Ishikawa (cell line): ENCODE data around the gene COX7C.

Experiments
- CEBPB ChIP-seq: IDR thresholded peaks from 2 replicates; pipeline ENCODE4 v1.6.1; 2012
- CREB1 ChIP-seq: IDR thresholded peaks from 2 replicates; pipeline ENCODE4 v1.6.1; 2012; ENCODE audit warnings: low read depth
- EGR1 ChIP-seq: IDR thresholded peaks from 2 replicates; pipeline ENCODE4 v1.6.1; 2012
- EP300 ChIP-seq: IDR thresholded peaks from 2 replicates; pipeline ENCODE4 v1.6.1; 2012; ENCODE audit warnings: borderline replicate concordance
- FOXM1 ChIP-seq: IDR thresholded peaks from 2 replicates; pipeline ENCODE4 v1.6.1; 2012; ENCODE audit warnings: low read depth, borderline replicate concordance
- NFIC ChIP-seq: IDR thresholded peaks from 2 replicates; pipeline ENCODE4 v1.6.1; 2012
- RAD21 ChIP-seq: IDR thresholded peaks from 2 replicates; pipeline ENCODE4 v1.6.1; 2012; ENCODE audit warnings: low read depth
- REST ChIP-seq: IDR thresholded peaks from 2 replicates; pipeline ENCODE4 v1.6.1; 2012; ENCODE audit warnings: low read depth, mild to moderate bottlenecking
- TAF1 ChIP-seq: IDR thresholded peaks from 2 replicates; pipeline ENCODE4 v1.6.1; 2012; ENCODE audit warnings: low read depth, mild to moderate bottlenecking
- TCF12 ChIP-seq: IDR thresholded peaks from 2 replicates; pipeline ENCODE4 v1.6.1; 2012; ENCODE audit warnings: low read depth
- TEAD4 ChIP-seq: IDR thresholded peaks from 2 replicates; pipeline ENCODE4 v1.6.1; 2012
- YY1 ChIP-seq: IDR thresholded peaks from 2 replicates; pipeline ENCODE4 v1.6.1; 2012; ENCODE audit warnings: low read depth
- ZBTB7A ChIP-seq: IDR thresholded peaks from 2 replicates; pipeline ENCODE4 v1.6.1; 2012; ENCODE audit warnings: low read depth
- TF ChIP-seq, protein P1 (sequence below): IDR thresholded peaks from 2 replicates; pipeline ENCODE4 v1.6.1; 2012
- TF ChIP-seq, protein P2 (sequence below): IDR thresholded peaks from 2 replicates; pipeline ENCODE4 v1.6.1; 2012

The COX7C gene

GRCh38 chr5:86645885-86646284 is 28.1 kb downstream of the COX7C start:
- TF ChIP-seq EGR1, result no peak
- TF ChIP-seq CEBPB, result no peak
- TF ChIP-seq, protein P1, sequence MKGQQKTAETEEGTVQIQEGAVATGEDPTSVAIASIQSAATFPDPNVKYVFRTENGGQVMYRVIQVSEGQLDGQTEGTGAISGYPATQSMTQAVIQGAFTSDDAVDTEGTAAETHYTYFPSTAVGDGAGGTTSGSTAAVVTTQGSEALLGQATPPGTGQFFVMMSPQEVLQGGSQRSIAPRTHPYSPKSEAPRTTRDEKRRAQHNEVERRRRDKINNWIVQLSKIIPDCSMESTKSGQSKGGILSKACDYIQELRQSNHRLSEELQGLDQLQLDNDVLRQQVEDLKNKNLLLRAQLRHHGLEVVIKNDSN, result no peak
- no peak for TF ChIP-seq TEAD4
- no peak for TF ChIP-seq CREB1
- TF ChIP-seq RAD21, result no peak
- no peak for TF ChIP-seq REST
- TF ChIP-seq EP300, result no peak
- TF ChIP-seq TCF12, result no peak
- no peak for TF ChIP-seq YY1
- TF ChIP-seq NFIC, result no peak
- TF ChIP-seq, protein P2, sequence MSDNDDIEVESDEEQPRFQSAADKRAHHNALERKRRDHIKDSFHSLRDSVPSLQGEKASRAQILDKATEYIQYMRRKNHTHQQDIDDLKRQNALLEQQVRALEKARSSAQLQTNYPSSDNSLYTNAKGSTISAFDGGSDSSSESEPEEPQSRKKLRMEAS, result no peak
- no peak for TF ChIP-seq ZBTB7A
- no peak for TF ChIP-seq TAF1
- TF ChIP-seq FOXM1, result no peak

DNA sequence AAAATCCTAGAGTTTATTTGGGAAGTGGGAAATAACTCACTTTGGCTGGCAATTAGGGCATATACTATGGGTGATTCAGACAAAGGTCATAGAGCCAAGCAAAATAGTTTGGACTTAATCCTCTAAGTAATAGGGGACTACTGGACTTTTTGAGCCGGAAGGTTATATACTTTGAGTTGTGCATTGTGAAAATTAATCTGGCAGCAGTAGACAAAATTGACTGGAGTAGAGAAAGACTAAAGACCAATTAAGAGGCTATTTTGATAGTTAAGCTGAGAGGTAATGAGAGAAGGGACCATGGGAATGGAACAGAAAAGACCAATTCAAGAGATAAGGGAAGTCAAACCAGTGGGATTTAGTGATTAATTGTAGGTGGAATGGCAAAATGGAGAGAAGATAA is 28.9 kb downstream of the COX7C start:
- no peak for TF ChIP-seq TEAD4
- TF ChIP-seq, protein P1, result no peak
- TF ChIP-seq EGR1, result no peak
- no peak for TF ChIP-seq REST
- TF ChIP-seq RAD21, result no peak
- no peak for TF ChIP-seq CEBPB
- no peak for TF ChIP-seq ZBTB7A
- no peak for TF ChIP-seq EP300
- TF ChIP-seq FOXM1, result no peak
- TF ChIP-seq, protein P2, result no peak
- no peak for TF ChIP-seq NFIC
- no peak for TF ChIP-seq TAF1
- no peak for TF ChIP-seq YY1
- no peak for TF ChIP-seq CREB1
- TF ChIP-seq TCF12, result no peak

- TF ChIP-seq REST (no peak), CEBPB (no peak), TCF12 (no peak), ZBTB7A (no peak), CREB1 (no peak), EP300 (no peak), EGR1 (no peak), TEAD4 (no peak)
- TF ChIP-seq, protein P1, result no peak
Observed at GRCh38 chr5:86649832-86650505, 32.2 kb downstream of the COX7C start.

DNA sequence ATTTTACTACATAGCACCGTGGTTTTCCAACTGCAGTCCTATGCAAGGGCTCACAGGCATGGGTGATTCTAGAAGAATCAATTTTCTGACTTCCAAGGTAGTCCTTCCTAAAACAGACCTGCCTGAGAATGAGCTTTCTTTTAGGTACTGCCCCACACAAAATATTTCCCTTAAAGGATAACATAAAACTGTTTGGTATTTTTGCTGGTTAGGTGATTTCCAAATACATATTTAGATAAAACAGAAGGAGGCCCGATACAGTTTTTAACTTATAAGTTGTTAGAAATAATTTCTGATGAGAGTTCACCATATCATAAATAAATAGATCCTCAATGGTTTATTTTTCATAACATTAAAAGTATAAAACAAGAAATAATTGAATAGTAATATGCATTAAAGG is 46.4 kb downstream of the COX7C start:
- TF ChIP-seq, protein P2, result no peak
- TF ChIP-seq CEBPB (no peak), CREB1 (no peak), TAF1 (no peak), TCF12 (no peak), EP300 (no peak), ZBTB7A (no peak), YY1 (no peak), TEAD4 (no peak), REST (no peak), FOXM1 (no peak), RAD21 (no peak), EGR1 (no peak), NFIC (no peak)
- TF ChIP-seq, protein P1, result no peak
